Medulla oblongata (tissue), 1 donor: ENCODE results near the gene DCTD.

ENCODE experiments used
- DNase-seq: peaks from one replicate; pipeline ENCODE4 v3.0.0-alpha.2; 2015; ENCODE audit errors: extremely low spot score

DCTD gene

GRCh38 chr4:182842104-182842600 lies 75.0 kb downstream of the DCTD start:
- no peak for DNase-seq

GRCh38 chr4:182840108-182840507 lies 77.1 kb downstream of the DCTD start:
- no peak for DNase-seq
